Erythroblast (primary cell): Measurements from ENCODE around the gene CACNA1C.

ENCODE experiments used
- GATA1 ChIP-seq: IDR thresholded peaks from 2 replicates; pipeline ENCODE4 v1.6.1; 2011; ENCODE audit warnings: low read depth, mild to moderate bottlenecking, control low read depth, low read length, moderate library complexity
- POLR2A ChIP-seq: IDR thresholded peaks from 2 replicates; pipeline ENCODE4 v1.6.1; 2011; ENCODE audit warnings: mild to moderate bottlenecking, low read length

DNA sequence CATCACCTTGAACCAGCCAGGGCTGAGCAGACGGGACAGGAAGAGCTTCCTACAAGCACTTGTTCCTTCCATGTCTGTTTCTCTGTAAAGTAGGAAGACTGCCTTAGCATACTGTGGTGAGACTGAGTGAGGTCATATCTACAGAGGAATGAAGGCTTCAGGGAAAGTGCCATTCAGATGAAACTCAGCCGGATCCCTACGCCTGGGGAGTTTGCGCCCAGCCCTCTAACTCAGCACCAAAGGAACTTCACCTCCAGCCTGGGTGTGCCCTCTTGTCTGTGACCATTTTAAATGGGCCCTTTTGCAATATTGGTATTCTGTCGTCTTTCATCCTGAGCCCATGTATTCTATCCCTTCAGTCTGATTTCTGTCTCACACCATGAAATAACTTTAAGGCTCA is 566.3 kb downstream of the CACNA1C start:
- TF ChIP-seq POLR2A (no peak), GATA1 (no peak)
